ENCODE results near the gene ZBED4.

DNA sequence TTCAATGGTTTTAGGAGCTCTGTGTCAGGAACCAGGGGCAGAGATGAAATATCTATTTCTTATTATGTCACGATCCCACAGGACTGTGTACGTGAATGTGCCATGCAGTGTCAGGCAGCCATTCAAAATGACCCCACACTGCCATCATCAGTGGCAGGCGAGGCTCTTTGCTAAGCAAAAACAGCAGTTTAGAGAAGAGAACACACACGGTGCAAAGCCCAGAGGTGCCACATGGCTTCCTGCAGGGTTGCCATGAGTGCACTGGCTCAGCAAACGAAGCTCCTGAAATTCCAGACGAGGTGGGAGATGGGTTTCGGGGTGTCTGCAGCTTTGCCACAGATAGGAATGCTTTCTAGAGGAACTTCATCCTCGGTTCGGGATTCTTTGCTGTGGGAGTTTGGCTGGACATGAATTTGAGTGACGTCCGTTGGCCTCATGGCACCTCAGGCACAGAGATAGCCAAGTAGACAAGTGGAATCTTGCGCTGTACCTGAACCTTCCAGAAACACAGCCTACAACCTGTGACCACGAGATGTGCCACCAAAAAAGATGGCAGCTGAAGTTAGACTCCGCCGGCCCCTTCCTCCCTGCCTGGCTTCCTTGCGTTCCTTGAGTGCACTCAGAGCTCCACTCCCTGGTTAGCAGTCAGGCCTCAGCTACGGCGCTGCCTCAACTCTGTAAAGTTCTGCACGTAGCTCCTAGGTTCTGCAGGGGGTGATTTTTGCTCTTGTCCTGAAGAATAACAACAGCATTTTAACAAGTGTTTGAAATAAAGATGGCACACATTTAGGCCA is 7.8 kb upstream of the ZBED4 start:
- no peak for TF ChIP-seq CTCF (IDR thresholded peaks at IDR 0.05; ENCODE audit: low read depth, low read length, missing input control)
- no peak for TF ChIP-seq TAF1 (conservative IDR thresholded peaks at IDR 0.05)
